ENCODE results near the gene ZNF888. TPM values are rescaled to one million over a fixed set of nuclear protein-coding genes. Genes with fewer than 3 reads are reported as not detected.
"Not testable (repeated sequence)": the region's sequence is repeated elsewhere in the genome, so short reads cannot be mapped to it uniquely, and the experiment has no call there.

Gene ZNF888
- total RNA-seq, 2 experiments from 2014 or later, result 8.5 to 9.0 TPM

DNA sequence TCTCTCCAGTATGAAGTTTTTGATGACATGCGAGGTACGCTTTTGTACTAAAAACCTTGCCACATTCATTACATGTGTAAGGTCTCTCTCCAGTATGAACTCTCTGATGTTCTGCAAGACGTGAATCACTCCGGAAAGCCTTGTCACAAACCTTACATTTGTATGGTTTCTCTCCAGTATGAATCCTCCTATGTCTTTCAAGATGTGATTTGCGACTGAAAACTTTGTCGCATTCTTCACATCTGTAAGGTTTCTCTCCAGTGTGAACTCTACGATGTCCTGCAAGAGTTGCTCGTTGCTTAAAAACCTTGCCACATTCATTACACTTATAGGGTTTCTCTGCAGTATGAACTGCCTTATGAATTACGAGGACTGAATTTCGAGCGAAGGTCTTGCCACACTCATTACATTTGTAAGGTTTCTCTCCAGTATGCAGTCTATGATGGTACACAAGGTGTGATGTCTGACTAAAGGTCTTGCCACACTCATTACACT is 42.3 kb downstream of the ZNF888 start:
- intact Hi-C loops (cut with micrococcal nuclease; ENCODE audit: unreplicated experiment), result no loop called here
- POLR2A ChIA-PET, result no interaction called here
- BruUV-seq (replicated peaks), result no TSS peak

DNA sequence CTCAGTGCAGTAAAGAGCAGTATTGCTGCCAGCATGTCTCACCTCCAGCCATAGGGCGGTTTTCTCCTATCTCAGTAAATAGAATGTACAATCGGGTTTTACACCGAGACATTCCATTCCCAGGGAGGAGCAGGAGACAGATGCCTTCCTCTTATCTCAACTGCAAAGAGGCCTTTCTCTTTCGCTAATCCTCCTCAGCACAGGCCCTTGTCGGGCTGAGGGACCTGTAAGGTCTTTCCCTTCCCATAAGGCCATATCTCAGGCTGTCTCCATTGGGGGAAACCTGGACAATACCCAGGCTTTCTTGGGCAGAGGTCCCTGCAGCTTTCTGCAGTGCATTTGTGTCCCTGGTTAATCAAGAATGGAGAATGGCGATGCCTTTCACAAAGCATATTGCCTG is 50.2 kb downstream of the ZNF888 start:
- H2AFZ ChIP-seq (ENCODE audit: low read length); H4K20me1 ChIP-seq (ENCODE audit: insufficient read depth, low read length); CTCF ChIA-PET (ENCODE audit: unreplicated experiment); H3K4me1 ChIP-seq (ENCODE audit: insufficient read depth, low read length, poor library complexity, severe bottlenecking); intact Hi-C loops (cut with micrococcal nuclease; ENCODE audit: unreplicated experiment); H3K9me2 ChIP-seq (ENCODE audit: insufficient read depth, low read length); H3K9me3 ChIP-seq (ENCODE audit: low read length); POLR2A ChIA-PET; BruUV-seq (replicated peaks); H3K79me2 ChIP-seq (ENCODE audit: insufficient read depth, low read depth, low read length); H3K4me3 ChIP-seq (ENCODE audit: low read depth, low read length, poor library complexity, severe bottlenecking); H3K4me2 ChIP-seq (ENCODE audit: low read length); H3K27ac ChIP-seq (ENCODE audit: low read depth, low read length, poor library complexity, severe bottlenecking); DNase-seq (ENCODE audit: low spot score): not testable (repeated sequence)
- H3K36me3 ChIP-seq (ENCODE audit: insufficient read depth, low read length), result peaks cover 13% of the 10 kb centered on the region

More for the DNA sequence above, 42.3 kb downstream of the ZNF888 start:
- CTCF ChIA-PET (ENCODE audit: unreplicated experiment), result no interaction called here
- Histone ChIP-seq H4K20me1 (ENCODE audit: insufficient read depth, low read length) (no peaks in the 10 kb centered on the region), H3K9me2 (ENCODE audit: insufficient read depth, low read length) (no peaks in the 10 kb centered on the region), H3K9me3 (ENCODE audit: low read length) (peaks cover 43% of the 10 kb centered on the region), H3K27ac (ENCODE audit: low read depth, low read length, poor library complexity, severe bottlenecking) (no peak overlapping the region), H3K4me1 (ENCODE audit: insufficient read depth, low read length, poor library complexity, severe bottlenecking) (no peaks in the 10 kb centered on the region), H3K4me2 (ENCODE audit: low read length) (no peak overlapping the region), H3K4me3 (ENCODE audit: low read depth, low read length, poor library complexity, severe bottlenecking) (no peak overlapping the region), H3K79me2 (ENCODE audit: insufficient read depth, low read depth, low read length) (no peaks in the 10 kb centered on the region), H2AFZ (ENCODE audit: low read length) (no peak overlapping the region), H3K36me3 (ENCODE audit: insufficient read depth, low read length) (peaks cover 86% of the 10 kb centered on the region)
- TF ChIP-seq, protein P1, sequence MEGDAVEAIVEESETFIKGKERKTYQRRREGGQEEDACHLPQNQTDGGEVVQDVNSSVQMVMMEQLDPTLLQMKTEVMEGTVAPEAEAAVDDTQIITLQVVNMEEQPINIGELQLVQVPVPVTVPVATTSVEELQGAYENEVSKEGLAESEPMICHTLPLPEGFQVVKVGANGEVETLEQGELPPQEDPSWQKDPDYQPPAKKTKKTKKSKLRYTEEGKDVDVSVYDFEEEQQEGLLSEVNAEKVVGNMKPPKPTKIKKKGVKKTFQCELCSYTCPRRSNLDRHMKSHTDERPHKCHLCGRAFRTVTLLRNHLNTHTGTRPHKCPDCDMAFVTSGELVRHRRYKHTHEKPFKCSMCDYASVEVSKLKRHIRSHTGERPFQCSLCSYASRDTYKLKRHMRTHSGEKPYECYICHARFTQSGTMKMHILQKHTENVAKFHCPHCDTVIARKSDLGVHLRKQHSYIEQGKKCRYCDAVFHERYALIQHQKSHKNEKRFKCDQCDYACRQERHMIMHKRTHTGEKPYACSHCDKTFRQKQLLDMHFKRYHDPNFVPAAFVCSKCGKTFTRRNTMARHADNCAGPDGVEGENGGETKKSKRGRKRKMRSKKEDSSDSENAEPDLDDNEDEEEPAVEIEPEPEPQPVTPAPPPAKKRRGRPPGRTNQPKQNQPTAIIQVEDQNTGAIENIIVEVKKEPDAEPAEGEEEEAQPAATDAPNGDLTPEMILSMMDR (conservative IDR thresholded peaks at IDR 0.05; ENCODE audit: low read length), result no peak
- TF ChIP-seq EZH2phosphoT487 (IDR thresholded peaks at IDR 0.05; ENCODE audit: borderline replicate concordance, low read depth, low read length), result no peak
- no peak for DNase-seq (ENCODE audit: low spot score)

DNA sequence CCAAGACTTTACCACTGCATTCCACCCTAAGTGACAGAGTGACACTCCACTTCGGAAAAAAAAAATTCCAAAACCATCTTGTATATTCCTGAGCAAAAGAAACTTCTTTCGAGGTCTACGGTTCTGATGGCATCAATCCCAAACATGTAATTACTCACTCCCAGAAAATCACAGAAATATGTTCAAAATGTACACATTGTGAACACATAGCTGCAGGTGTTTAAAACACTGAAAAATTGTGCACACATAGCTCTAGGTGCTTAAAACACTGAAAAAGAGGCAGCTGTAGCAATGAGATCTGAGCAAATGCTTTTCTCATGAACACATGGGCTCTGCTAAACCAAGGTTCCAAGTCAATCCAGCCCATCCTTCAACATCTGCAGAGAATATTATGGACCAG is 51.8 kb downstream of the ZNF888 start:
- H3K9me3 ChIP-seq (ENCODE audit: low read length), result no peaks in the 10 kb centered on the region
- no peak for DNase-seq (ENCODE audit: low spot score)
- ChIA-PET POLR2A (no interaction called here), CTCF (ENCODE audit: unreplicated experiment) (no interaction called here)
- no peaks in the 10 kb centered on the region for H3K36me3 ChIP-seq (ENCODE audit: insufficient read depth, low read length)
- no TSS peak for BruUV-seq (replicated peaks)
- TF ChIP-seq, protein P1 (conservative IDR thresholded peaks at IDR 0.05; ENCODE audit: low read length), result no peak
- TF ChIP-seq EZH2phosphoT487 (IDR thresholded peaks at IDR 0.05; ENCODE audit: borderline replicate concordance, low read depth, low read length), result no peak
- H3K79me2 ChIP-seq (ENCODE audit: insufficient read depth, low read depth, low read length), result no peaks in the 10 kb centered on the region
- no peaks in the 10 kb centered on the region for H4K20me1 ChIP-seq (ENCODE audit: insufficient read depth, low read length)
- no peak overlapping the region for H2AFZ ChIP-seq (ENCODE audit: low read length)
- H3K27ac ChIP-seq (ENCODE audit: low read depth, low read length, poor library complexity, severe bottlenecking), result no peak overlapping the region
- no peaks in the 10 kb centered on the region for H3K4me1 ChIP-seq (ENCODE audit: insufficient read depth, low read length, poor library complexity, severe bottlenecking)
- H3K9me2 ChIP-seq (ENCODE audit: insufficient read depth, low read length), result no peaks in the 10 kb centered on the region
- intact Hi-C loops (cut with micrococcal nuclease; ENCODE audit: unreplicated experiment), result no loop called here
- H3K4me2 ChIP-seq (ENCODE audit: low read length), result no peak overlapping the region
- no peak overlapping the region for H3K4me3 ChIP-seq (ENCODE audit: low read depth, low read length, poor library complexity, severe bottlenecking)

DNA sequence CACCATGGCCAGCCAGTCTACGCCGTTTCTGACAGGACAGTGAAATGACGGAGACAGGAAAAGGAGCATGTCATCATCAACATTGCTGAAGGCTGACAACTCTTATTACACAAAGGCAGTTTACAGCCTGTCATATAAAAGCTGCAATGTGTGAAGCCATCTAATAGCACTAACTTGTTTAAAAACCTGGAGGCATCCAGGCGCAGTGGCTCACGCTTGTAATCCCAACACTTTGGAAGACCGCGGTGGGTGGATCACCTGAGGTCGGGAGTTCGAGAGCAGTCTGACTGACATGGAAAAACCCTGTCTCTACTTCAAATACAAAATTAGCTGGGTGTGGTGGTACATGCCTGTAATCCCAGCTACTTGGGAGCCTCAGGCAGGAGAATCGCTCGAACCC is 55.2 kb downstream of the ZNF888 start:
- H3K9me2 ChIP-seq (ENCODE audit: insufficient read depth, low read length); H2AFZ ChIP-seq (ENCODE audit: low read length); H3K36me3 ChIP-seq (ENCODE audit: insufficient read depth, low read length); BruUV-seq (replicated peaks); H3K79me2 ChIP-seq (ENCODE audit: insufficient read depth, low read depth, low read length); H4K20me1 ChIP-seq (ENCODE audit: insufficient read depth, low read length); CTCF ChIA-PET (ENCODE audit: unreplicated experiment); H3K4me3 ChIP-seq (ENCODE audit: low read depth, low read length, poor library complexity, severe bottlenecking); H3K27ac ChIP-seq (ENCODE audit: low read depth, low read length, poor library complexity, severe bottlenecking); H3K9me3 ChIP-seq (ENCODE audit: low read length); H3K4me2 ChIP-seq (ENCODE audit: low read length); H3K4me1 ChIP-seq (ENCODE audit: insufficient read depth, low read length, poor library complexity, severe bottlenecking); intact Hi-C loops (cut with micrococcal nuclease; ENCODE audit: unreplicated experiment); DNase-seq (ENCODE audit: low spot score); POLR2A ChIA-PET: not testable (repeated sequence)

DNA sequence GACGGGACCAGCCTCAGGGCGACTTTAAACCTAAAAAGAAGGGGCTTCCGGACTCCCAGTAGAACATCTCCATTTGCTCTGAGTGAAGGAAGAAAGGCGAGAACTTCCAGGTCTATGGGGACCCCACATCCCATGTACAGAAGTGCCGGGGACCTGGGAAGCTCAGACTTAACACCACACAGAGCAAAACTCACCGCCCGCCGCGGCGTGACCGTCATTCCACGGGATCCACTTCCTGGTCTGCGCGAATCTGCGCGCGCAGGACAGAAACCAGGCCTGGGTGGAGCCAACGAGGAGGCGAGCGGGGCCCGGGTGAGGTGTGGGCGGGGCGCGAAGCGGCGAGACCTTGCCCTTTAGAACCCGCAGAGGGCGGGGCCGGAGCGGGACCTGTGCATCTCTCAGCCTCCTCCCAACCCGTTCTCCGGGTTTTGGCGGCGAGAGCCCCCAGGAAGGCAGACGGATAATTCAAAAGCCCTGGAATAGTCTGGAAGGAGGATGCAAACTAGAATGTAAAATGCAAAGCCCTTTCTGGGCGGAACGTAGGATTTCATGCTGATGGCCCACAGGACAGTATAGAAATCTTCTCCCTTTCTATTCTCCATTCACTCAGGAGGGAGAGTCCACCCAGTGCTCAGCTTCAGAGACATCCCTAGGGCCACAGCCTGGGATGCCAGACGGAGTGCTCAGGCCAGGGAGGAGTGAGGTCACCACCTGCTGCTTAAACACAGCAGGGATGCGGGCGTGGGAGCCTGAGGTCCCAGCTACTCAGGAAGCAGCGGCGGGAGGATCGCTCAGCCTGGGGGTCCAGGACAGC is 65.6 kb downstream of the ZNF888 start, which contains the start of gene ZNF468:
TSS of gene ZNF468 (minus strand) at position 242 of the 814 bp plus-strand sequence. CDS start 3,347 bp downstream, outside the sequence.
- H3K9me3 ChIP-seq (ENCODE audit: low read length); H3K9me2 ChIP-seq (ENCODE audit: insufficient read depth, low read length); H3K27ac ChIP-seq (ENCODE audit: low read depth, low read length, poor library complexity, severe bottlenecking); H3K79me2 ChIP-seq (ENCODE audit: insufficient read depth, low read depth, low read length); CTCF ChIA-PET (ENCODE audit: unreplicated experiment); BruUV-seq (replicated peaks); POLR2A ChIA-PET; H3K4me1 ChIP-seq (ENCODE audit: insufficient read depth, low read length, poor library complexity, severe bottlenecking); H4K20me1 ChIP-seq (ENCODE audit: insufficient read depth, low read length): not testable (repeated sequence)
- DNase-seq (ENCODE audit: low spot score), result peak; percentile 65
- Histone ChIP-seq H3K36me3 (ENCODE audit: insufficient read depth, low read length) (peaks cover 22% of the 10 kb centered on the region), H3K4me3 (ENCODE audit: low read depth, low read length, poor library complexity, severe bottlenecking) (peak within 1 kb of the TSS; percentile 79), H3K4me2 (ENCODE audit: low read length) (peak within 1 kb of the TSS; percentile 73), H2AFZ (ENCODE audit: low read length) (peak within 1 kb of the TSS; percentile 85)
- intact Hi-C loops (cut with micrococcal nuclease; ENCODE audit: unreplicated experiment), result loop anchor here (5.0 kb wide), 1 partner anchor 35 kb away; the partner anchor contains the start of gene ZNF28

Data from OCI-LY7 (cell line).